Esophagus squamous epithelium (tissue), 5 donors: ENCODE data around the gene ZDHHC8. TPM values are rescaled to one million over a fixed set of nuclear protein-coding genes. Genes with fewer than 3 reads are reported as not detected.

ENCODE experiments used
- DNase-seq: peaks from one replicate; lab custom pipeline; 2025; lab: John Stamatoyannopoulos, UW
- H3K27ac ChIP-seq, 4 donors: fragments of 200-600 bp; sonication (generic); one replicate each; pipeline ENCODE4 v1.5.1; 2016 to 2019; ENCODE audit warnings: mild to moderate bottlenecking in 1 of 4
- H3K27me3 ChIP-seq, 4 donors: fragments of 200-600 bp; sonication (generic); 1 replicate in 3 of 4; 2 replicates in 1 of 4; pipeline versions ENCODE4 v1.5.1 to v1.6.0; 2017 to 2021; ENCODE audit warnings: antibody characterized with exemption in 1 of 4
- H3K36me3 ChIP-seq, 3 donors: fragments of 200-600 bp; sonication (generic); one replicate each; pipeline ENCODE4 v1.5.1; 2016 to 2019
- H3K4me1 ChIP-seq, 3 donors: fragments of 200-600 bp; sonication (generic); one replicate each; pipeline ENCODE4 v1.5.1; 2017 to 2019
- H3K4me3 ChIP-seq, 4 donors: fragments of 200-600 bp; sonication (generic); 1 replicate in 3 of 4; 2 replicates in 1 of 4; pipeline ENCODE4 v1.5.1; 2016 to 2019; ENCODE audit warnings: mild to moderate bottlenecking in 2 of 4, moderate library complexity in 1 of 4
- H3K9me3 ChIP-seq, 3 donors: fragments of 200-600 bp; sonication (generic); one replicate each; pipeline ENCODE4 v1.5.1; 2016 to 2019
- CTCF ChIP-seq, 6 experiments: fragments of 450-650 bp in 4 of 6; fragments of 200-600 bp in 2 of 6; sonication (generic) in 2 of 6; IDR thresholded peaks; one replicate each; pipeline ENCODE4 v1.5.1; 2016 to 2019; ENCODE audit warnings: antibody characterized with exemption in 6 of 6, mild to moderate bottlenecking in 4 of 6, moderate library complexity in 4 of 6
- POLR2A ChIP-seq, 4 donors: fragments of 450-650 bp; IDR thresholded peaks; one replicate each; pipeline ENCODE4 v1.6.1; 2017; ENCODE audit warnings: antibody characterized with exemption in 4 of 4, mild to moderate bottlenecking in 4 of 4, moderate library complexity in 3 of 4
- WGBS, 2 donors: methylation state at CpG; one replicate each; pipeline ENCODE4 v1.1.5; 2018; 5-methylcytosine and 5-hydroxymethylcytosine counted together
- intact Hi-C: fragments of 100-400 bp; cut with DNase I; formaldehyde crosslinking; loops from one replicate; pipeline ENCODE4 v1.15.0; 2022
- total RNA-seq, 4 donors: library from RNA; depleted of rRNA; stranded (reverse); fragments of >200 nt; gene quantifications; one replicate each; pipeline ENCODE4 v1.1.0, GENCODE V29; 2016
- donor health status: DM: yes; HTN: yes; CAD: no.

Gene ZDHHC8
- total RNA-seq, 4 donors from 2014 or later: 14.7 to 22.9 (median 18.6) TPM

DNA sequence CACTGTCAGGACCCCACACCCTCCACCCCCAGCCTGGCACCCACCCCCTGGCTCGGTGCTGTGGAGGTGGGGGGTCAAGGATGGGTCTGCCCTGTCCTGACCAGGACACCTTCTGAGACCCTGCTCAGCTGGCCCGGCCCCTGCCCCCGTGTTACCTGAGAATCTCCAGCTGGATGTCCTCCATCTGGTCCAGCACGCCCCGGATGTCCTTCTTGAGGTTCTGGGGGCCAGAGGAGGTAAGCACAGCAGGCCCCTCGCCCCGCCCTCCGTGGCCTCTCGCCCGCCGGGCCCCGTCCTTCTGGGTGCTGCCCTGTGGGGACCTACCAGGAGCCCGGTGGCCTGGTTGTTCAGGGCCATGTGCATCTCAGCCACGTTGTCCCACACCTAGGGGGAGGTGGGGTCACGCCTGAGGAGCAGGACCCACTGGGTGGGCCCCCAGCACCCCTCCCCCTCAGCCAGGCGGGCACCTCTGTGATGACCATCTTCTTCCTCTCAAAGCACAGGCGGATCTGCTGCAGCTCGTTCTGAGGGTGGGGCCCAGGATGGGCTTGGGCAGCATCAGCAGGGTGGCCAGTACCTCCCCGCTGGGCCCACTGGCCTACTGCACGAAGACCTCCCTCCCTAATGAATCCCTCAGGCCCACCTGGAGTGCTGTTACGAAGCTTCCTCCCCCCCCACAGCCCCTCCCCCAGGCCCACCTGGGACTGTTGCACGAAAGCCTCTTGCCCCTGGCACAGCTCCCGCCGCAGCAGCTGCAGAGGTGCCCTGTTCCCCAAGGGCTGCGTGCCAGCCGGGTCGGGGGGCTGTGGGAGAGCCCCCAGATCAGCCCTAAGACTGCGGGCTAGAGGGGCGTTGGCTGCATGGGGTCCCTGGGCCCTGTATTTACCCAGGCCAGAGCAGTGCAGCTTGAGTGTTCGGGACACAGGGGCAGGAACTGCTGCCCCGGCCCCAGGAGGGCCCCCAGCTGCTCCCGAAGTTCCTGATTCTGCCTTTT is 17.9 kb downstream of the ZDHHC8 start:
- intact Hi-C loops: no loop called here
- peaks cover 0 to 15% (median 0%) of the 10 kb centered on the region in 3 donors for H3K36me3 ChIP-seq
- no peak overlapping the region for H3K27ac ChIP-seq
- H3K4me3 ChIP-seq: no peak overlapping the region
- DNase-seq: no peak
- peaks cover 0 to 10% (median 0%) of the 10 kb centered on the region in 4 donors for H3K27me3 ChIP-seq
- TF ChIP-seq POLR2A (IDR thresholded peaks at IDR 0.05) (no peak), CTCF (IDR thresholded peaks at IDR 0.05) (no peak)
- H3K4me1 ChIP-seq: no peaks in the 10 kb centered on the region
- H3K9me3 ChIP-seq: no peaks in the 10 kb centered on the region
- 47 to 80% methylated on average over 3 to 5 of the region's 32 CpGs for WGBS, 2 donors

GRCh38 chr22:20150381-20151275 is 19.0 kb downstream of the ZDHHC8 start, which contains the start of gene CCDC188:
CCDC188 (minus strand) TSS chr22:20151055; CDS start chr22:20150986, 69 bp downstream.
- TF ChIP-seq CTCF (IDR thresholded peaks at IDR 0.05): no peak
- TF ChIP-seq POLR2A (IDR thresholded peaks at IDR 0.05): no peak
- intact Hi-C loops: no loop called here
- Histone ChIP-seq H3K4me3 (no peak within 1 kb of the TSS), H3K36me3 (peaks cover 0 to 4% (median 0%) of the 10 kb centered on the region in 3 donors), H3K9me3 (no peaks in the 10 kb centered on the region), H3K4me1 (peaks cover 0 to 4% (median 0%) of the 10 kb centered on the region in 3 donors), H3K27ac (no peak within 1 kb of the TSS), H3K27me3 (peaks cover 0 to 21% (median 0%) of the 10 kb centered on the region in 4 donors)
- DNase-seq: no peak
- WGBS, 2 donors: 71 to 83% methylated on average over 1 to 3 of the region's 14 CpGs

DNA sequence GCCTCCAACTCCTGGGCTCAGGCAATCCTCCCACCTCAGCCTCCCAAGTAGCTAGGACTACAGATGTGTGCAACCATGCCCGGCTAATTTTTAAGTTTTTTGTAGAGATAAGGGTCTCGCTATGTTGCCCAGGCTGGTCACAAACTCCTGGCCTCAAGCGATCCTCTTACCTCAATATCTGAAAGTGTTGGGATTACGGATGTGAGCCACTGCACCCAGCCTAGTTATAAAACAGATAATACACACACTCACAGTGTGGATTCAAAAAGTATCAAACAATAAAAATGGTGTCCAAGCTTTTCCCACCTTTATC is 19.6 kb downstream of the ZDHHC8 start:
- WGBS, 2 donors: 90 to 94% methylated on average over 4 of the region's 4 CpGs
- intact Hi-C loops: no loop called here
- DNase-seq: no peak
- Histone ChIP-seq H3K27me3 (peaks cover 0 to 27% (median 0%) of the 10 kb centered on the region in 4 donors), H3K9me3 (no peaks in the 10 kb centered on the region), H3K4me1 (peaks cover 0 to 6% (median 0%) of the 10 kb centered on the region in 3 donors), H3K27ac (no peak overlapping the region), H3K36me3 (no peaks in the 10 kb centered on the region), H3K4me3 (no peak overlapping the region)
- TF ChIP-seq CTCF (IDR thresholded peaks at IDR 0.05) (no peak), POLR2A (IDR thresholded peaks at IDR 0.05) (no peak)

GRCh38 chr22:20152464-20152890 is 20.9 kb downstream of the ZDHHC8 start:
- DNase-seq: no peak
- TF ChIP-seq CTCF (IDR thresholded peaks at IDR 0.05) (no peak), POLR2A (IDR thresholded peaks at IDR 0.05) (no peak)

More at GRCh38 chr22:20152464-20152890, 20.9 kb downstream of the ZDHHC8 start:
- no peak overlapping the region for H3K27ac ChIP-seq
- WGBS, 2 donors: 50 to 63% methylated on average over 2 to 11 of the region's 14 CpGs
- no peak overlapping the region for H3K4me3 ChIP-seq
- H3K9me3 ChIP-seq: no peaks in the 10 kb centered on the region
- intact Hi-C loops: no loop called here
- peaks cover 0 to 38% (median 0%) of the 10 kb centered on the region in 4 donors for H3K27me3 ChIP-seq
- H3K4me1 ChIP-seq: peaks cover 0 to 11% (median 0%) of the 10 kb centered on the region in 3 donors
- no peaks in the 10 kb centered on the region for H3K36me3 ChIP-seq
